ENCODE measurements around the gene ZMIZ1. TPM values are rescaled to one million over a fixed set of nuclear protein-coding genes. Genes with fewer than 3 reads are reported as not detected.

ZMIZ1 gene
- total and polyA plus RNA-seq, 4 donors: 3.9 to 19.1 (median 9.8) TPM

- Histone ChIP-seq H3K9ac (ENCODE audit: low read depth in 1 of 2, low read length in 2 of 2) (no peak overlapping the region), H3K4me3 (ENCODE audit: low read depth in 1 of 3, low read length in 3 of 3) (no peak overlapping the region), H3K4me1 (ENCODE audit: control insufficient read depth in 4 of 4, insufficient read depth in 4 of 4, low read length in 3 of 4) (peaks cover 0 to 14% (median 9%) of the 10 kb centered on the region in 4 donors), H3K27me3 (ENCODE audit: control insufficient read depth in 4 of 4, insufficient read depth in 4 of 4, low read length in 3 of 4) (no peaks in the 10 kb centered on the region), H3K36me3 (ENCODE audit: control insufficient read depth in 4 of 4, insufficient read depth in 3 of 4, low read depth in 1 of 4, low read length in 3 of 4) (peaks cover 32 to 80% (median 45%) of the 10 kb centered on the region in 4 donors), H3K27ac (ENCODE audit: low read depth in 1 of 2, low read length in 2 of 2) (no peak overlapping the region), H3K9me3 (ENCODE audit: control insufficient read depth in 4 of 4, low read length in 3 of 4) (no peaks in the 10 kb centered on the region)
- no peak for TF ChIP-seq FOXA2 (IDR thresholded peaks at IDR 0.05)
- TF ChIP-seq HNF4A (conservative IDR thresholded peaks at IDR 0.05): no peak
- no peak for TF ChIP-seq SP1 (IDR thresholded peaks at IDR 0.05)
- no peak for TF ChIP-seq JUND (IDR thresholded peaks at IDR 0.05)
- no peak for TF ChIP-seq NR2F2 (IDR thresholded peaks at IDR 0.05)
- no peak for TF ChIP-seq REST (IDR thresholded peaks at IDR 0.05)
- TF ChIP-seq RXRA (IDR thresholded peaks at IDR 0.05): no peak
- TF ChIP-seq, protein P1, sequence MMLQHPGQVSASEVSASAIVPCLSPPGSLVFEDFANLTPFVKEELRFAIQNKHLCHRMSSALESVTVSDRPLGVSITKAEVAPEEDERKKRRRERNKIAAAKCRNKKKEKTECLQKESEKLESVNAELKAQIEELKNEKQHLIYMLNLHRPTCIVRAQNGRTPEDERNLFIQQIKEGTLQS (IDR thresholded peaks at IDR 0.05): no peak
- no peak for TF ChIP-seq HNF4G (IDR thresholded peaks at IDR 0.05)
- TF ChIP-seq, protein P2, sequence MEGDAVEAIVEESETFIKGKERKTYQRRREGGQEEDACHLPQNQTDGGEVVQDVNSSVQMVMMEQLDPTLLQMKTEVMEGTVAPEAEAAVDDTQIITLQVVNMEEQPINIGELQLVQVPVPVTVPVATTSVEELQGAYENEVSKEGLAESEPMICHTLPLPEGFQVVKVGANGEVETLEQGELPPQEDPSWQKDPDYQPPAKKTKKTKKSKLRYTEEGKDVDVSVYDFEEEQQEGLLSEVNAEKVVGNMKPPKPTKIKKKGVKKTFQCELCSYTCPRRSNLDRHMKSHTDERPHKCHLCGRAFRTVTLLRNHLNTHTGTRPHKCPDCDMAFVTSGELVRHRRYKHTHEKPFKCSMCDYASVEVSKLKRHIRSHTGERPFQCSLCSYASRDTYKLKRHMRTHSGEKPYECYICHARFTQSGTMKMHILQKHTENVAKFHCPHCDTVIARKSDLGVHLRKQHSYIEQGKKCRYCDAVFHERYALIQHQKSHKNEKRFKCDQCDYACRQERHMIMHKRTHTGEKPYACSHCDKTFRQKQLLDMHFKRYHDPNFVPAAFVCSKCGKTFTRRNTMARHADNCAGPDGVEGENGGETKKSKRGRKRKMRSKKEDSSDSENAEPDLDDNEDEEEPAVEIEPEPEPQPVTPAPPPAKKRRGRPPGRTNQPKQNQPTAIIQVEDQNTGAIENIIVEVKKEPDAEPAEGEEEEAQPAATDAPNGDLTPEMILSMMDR (IDR thresholded peaks at IDR 0.05; ENCODE audit: low read depth, low read length, missing input control): no peak
- TF ChIP-seq MAX (IDR thresholded peaks at IDR 0.05): no peak
- TF ChIP-seq RAD21 (IDR thresholded peaks at IDR 0.05): no peak
- TF ChIP-seq EGR1 (IDR thresholded peaks at IDR 0.05; ENCODE audit: low read depth in 2 of 2): no peak
- TF ChIP-seq GABPA (IDR thresholded peaks at IDR 0.05 in 1 of 2, conservative IDR thresholded peaks at IDR 0.05 in 1 of 2): no peak
- no peak for TF ChIP-seq ZBTB33 (IDR thresholded peaks at IDR 0.05)
- no peak for TF ChIP-seq FOXA1 (IDR thresholded peaks at IDR 0.05)
- WGBS: 95% methylated on average over 15 of the region's 15 CpGs
- no peak for DNase-seq (ENCODE audit: low spot score)
These were observed 237.2 kb downstream of the ZMIZ1 start for GRCh38 chr10:79305988-79306387.
